Activated gamma-delta T cell treated with anti-CD3 and anti-CD28 coated beads, Interleukin-2, amount 50 U/mL, for 16 hours (primary cell): ENCODE measurements around the gene GBF1.
"Not testable (repeated sequence)": the region's sequence is repeated elsewhere in the genome, so short reads cannot be mapped to it uniquely, and the experiment has no call there.

ENCODE experiments used
- DNase-seq: peaks from one replicate; pipeline ENCODE4 v3.0.0-alpha.2; 2020; ENCODE audit warnings: low read depth

GBF1 gene

GRCh38 chr10:102308318-102308717 lies 63.0 kb downstream of the GBF1 start:
- DNase-seq: not testable (repeated sequence)

GRCh38 chr10:102309236-102309635 lies 63.9 kb downstream of the GBF1 start:
- DNase-seq: no peak

- DNase-seq: no peak
Measured at GRCh38 chr10:102309916-102310315, 64.6 kb downstream of the GBF1 start.

GRCh38 chr10:102310361-102311024 lies 65.2 kb downstream of the GBF1 start:
- no peak for DNase-seq

GRCh38 chr10:102311025-102311420 lies 65.7 kb downstream of the GBF1 start:
- DNase-seq: no peak

GRCh38 chr10:102312683-102313082 lies 67.4 kb downstream of the GBF1 start:
- DNase-seq: no peak

- no peak for DNase-seq
Measured at GRCh38 chr10:102313221-102313896, 68.0 kb downstream of the GBF1 start.

- no peak for DNase-seq
Measured at GRCh38 chr10:102314801-102315200, 69.5 kb downstream of the GBF1 start.

- no peak for DNase-seq
Measured at GRCh38 chr10:102316421-102316820, 71.1 kb downstream of the GBF1 start.

GRCh38 chr10:102322914-102323313 lies 77.6 kb downstream of the GBF1 start:
- peak; percentile 5 for DNase-seq

GRCh38 chr10:102324061-102324460 lies 78.7 kb downstream of the GBF1 start:
- DNase-seq: no peak

- DNase-seq: no peak
Measured at GRCh38 chr10:102326031-102326430, 80.7 kb downstream of the GBF1 start.

GRCh38 chr10:102327002-102327401 lies 81.7 kb downstream of the GBF1 start:
- DNase-seq: no peak

GRCh38 chr10:102327641-102328040 lies 82.3 kb downstream of the GBF1 start:
- DNase-seq: no peak

GRCh38 chr10:102332772-102333171 lies 87.4 kb downstream of the GBF1 start:
- no peak for DNase-seq

GRCh38 chr10:102334101-102334500 lies 88.8 kb downstream of the GBF1 start:
- DNase-seq: no peak

- DNase-seq: no peak
Measured at GRCh38 chr10:102335184-102335583, 89.9 kb downstream of the GBF1 start.

GRCh38 chr10:102341038-102341688 lies 95.8 kb downstream of the GBF1 start:
- no peak for DNase-seq

- DNase-seq: no peak
Measured at GRCh38 chr10:102342458-102342857, 97.1 kb downstream of the GBF1 start.

GRCh38 chr10:102342958-102343357 lies 97.6 kb downstream of the GBF1 start:
- DNase-seq: no peak

GRCh38 chr10:102344067-102344466 lies 98.7 kb downstream of the GBF1 start:
- no peak for DNase-seq

GRCh38 chr10:102347236-102347828 lies 102.0 kb downstream of the GBF1 start:
- no peak for DNase-seq
